Nephron progenitor cell (in vitro differentiated cells): ENCODE results near the gene LMF1.

Experiments
- DNase-seq: peaks from one replicate; pipeline ENCODE4 v3.0.0; 2021
- H3K27ac Mint-ChIP-seq: 2 replicates; pipeline ENCODE4 v1.8.0; 2021; ENCODE audit warnings: mild to moderate bottlenecking, moderate library complexity, mixed read lengths
- H3K27me3 Mint-ChIP-seq: 2 replicates; pipeline ENCODE4 v1.8.0; 2021; ENCODE audit warnings: mild to moderate bottlenecking, low read depth, mixed read lengths; ENCODE audit not compliant: poor library complexity
- H3K36me3 Mint-ChIP-seq: 2 replicates; pipeline ENCODE4 v1.8.0; 2021; ENCODE audit warnings: low read depth, mixed read lengths
- H3K4me1 Mint-ChIP-seq: 2 replicates; pipeline ENCODE4 v1.8.0; 2021; ENCODE audit warnings: mixed read lengths
- H3K4me3 Mint-ChIP-seq: 2 replicates; pipeline ENCODE4 v1.8.0; 2021; ENCODE audit warnings: mild to moderate bottlenecking, moderate library complexity, mixed read lengths
- H3K9me3 Mint-ChIP-seq: 2 replicates; pipeline ENCODE4 v1.8.0; 2021; ENCODE audit warnings: mild to moderate bottlenecking, moderate library complexity, mixed read lengths
- TF ChIP-seq, protein P1 (sequence below): fragments of 200-600 bp; sonication (generic); IDR thresholded peaks from 2 replicates; pipeline ENCODE4 v1.5.0; 2021; ENCODE audit warnings: antibody characterized with exemption

LMF1 gene

DNA sequence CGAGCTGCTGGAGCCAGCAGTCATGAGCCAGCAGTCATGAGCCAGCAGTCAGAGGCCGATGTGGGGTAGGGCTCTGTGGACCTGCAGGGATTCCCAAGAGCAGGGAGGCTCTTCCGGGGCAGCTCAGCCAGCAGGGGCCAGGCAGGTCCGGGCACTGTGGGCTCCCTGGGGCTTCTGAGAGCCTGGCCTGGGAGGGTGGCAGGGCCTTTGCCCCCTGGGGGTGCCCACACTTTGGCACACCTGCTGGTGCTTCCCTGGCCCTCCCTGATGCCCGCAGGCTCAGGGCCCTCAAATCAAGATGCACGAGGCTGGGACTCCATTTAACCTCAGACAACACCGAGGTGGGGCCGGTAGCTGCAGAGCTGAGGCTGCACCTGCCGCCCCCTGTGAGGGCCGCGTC, 28.9 kb upstream of the LMF1 start:
- TF ChIP-seq, protein P1, sequence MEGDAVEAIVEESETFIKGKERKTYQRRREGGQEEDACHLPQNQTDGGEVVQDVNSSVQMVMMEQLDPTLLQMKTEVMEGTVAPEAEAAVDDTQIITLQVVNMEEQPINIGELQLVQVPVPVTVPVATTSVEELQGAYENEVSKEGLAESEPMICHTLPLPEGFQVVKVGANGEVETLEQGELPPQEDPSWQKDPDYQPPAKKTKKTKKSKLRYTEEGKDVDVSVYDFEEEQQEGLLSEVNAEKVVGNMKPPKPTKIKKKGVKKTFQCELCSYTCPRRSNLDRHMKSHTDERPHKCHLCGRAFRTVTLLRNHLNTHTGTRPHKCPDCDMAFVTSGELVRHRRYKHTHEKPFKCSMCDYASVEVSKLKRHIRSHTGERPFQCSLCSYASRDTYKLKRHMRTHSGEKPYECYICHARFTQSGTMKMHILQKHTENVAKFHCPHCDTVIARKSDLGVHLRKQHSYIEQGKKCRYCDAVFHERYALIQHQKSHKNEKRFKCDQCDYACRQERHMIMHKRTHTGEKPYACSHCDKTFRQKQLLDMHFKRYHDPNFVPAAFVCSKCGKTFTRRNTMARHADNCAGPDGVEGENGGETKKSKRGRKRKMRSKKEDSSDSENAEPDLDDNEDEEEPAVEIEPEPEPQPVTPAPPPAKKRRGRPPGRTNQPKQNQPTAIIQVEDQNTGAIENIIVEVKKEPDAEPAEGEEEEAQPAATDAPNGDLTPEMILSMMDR, result no peak
- Mint-ChIP-seq H3K4me3 (no peak overlapping the region), H3K4me1 (peaks cover 32% of the 10 kb centered on the region), H3K27ac (no peak overlapping the region), H3K36me3 (no peaks in the 10 kb centered on the region), H3K27me3 (peaks cover 20% of the 10 kb centered on the region), H3K9me3 (no peaks in the 10 kb centered on the region)
- no peak for DNase-seq

DNA sequence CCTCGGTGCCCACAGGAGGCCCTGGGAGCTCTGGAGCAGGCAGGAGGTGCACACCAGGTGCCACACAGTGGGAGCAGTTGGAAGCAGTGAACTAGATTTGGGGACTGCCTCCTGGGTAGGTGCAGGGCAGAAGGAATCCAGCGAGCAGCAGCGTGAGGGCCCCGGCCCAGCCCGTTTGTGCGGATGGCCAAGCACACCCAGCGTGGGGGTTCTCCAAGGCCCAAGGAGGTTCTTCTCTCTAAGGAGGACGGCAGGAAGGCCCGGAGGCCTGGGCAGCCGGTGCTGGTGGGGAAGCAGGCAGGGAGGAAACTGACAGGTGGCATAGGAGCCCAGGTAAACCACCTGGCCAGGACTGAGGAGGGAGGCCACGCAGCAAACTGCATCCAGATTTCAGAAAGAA, 27.8 kb upstream of the LMF1 start:
- DNase-seq, result no peak
- Mint-ChIP-seq H3K27me3 (peaks cover 20% of the 10 kb centered on the region), H3K4me1 (peaks cover 32% of the 10 kb centered on the region), H3K27ac (no peak overlapping the region), H3K4me3 (no peak overlapping the region), H3K9me3 (no peaks in the 10 kb centered on the region), H3K36me3 (no peaks in the 10 kb centered on the region)
- TF ChIP-seq, protein P1, result no peak

DNA sequence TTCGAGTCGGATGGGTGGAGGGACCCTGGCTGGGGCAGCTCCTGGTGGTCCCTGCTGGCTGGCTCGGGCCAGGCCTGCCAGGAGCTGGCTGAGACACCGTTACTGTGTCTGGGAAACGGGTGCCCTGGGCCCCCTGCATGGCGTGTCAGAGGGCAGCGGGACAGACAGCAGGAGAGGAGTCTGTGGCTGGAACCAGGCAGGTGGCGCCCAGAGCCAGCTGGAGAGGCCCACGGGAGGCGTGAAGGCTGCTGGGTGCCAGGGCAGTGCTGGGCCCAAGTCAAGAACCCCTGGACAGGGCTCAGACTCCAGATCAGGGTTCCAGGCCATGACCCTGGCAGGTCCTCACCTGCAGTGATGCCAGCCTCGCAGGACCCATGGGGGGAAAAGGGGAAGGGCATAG, 27.4 kb upstream of the LMF1 start:
- peak overlapping the region; percentile 32 for H3K4me3 Mint-ChIP-seq

DNA sequence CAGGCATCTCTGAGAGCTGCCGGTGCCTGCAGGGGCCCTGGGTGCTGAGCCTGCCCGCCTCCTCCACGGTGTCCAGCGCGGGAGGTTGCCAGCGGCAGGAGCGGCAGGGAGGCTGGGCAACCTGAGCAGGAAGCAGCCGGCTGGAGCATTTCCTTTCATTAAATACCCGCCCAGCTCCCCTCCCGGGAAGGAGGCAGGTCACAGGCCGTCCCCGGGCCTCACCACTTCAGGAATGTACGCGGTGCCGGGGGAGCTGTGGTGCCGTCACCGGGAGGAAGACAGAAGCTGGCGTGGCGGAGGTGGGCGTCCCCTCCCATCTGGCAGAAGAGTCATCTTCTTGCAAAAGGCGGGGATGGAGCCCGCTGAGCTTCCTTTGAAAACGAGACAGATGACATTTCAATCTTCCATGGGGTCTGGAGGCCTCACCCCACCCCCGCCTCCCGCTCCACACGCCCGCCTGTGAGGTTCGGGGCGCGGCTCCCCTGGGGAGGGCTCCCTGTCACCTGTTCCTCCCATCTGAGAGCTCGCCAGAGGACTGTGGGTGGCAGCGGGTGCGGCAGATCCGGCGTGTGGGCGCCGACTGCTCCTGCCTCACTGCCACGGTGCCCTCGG, 26.8 kb upstream of the LMF1 start:
- peak; percentile 75 for DNase-seq
- peaks cover 32% of the 10 kb centered on the region for H3K4me1 Mint-ChIP-seq
- no peak overlapping the region for H3K27ac Mint-ChIP-seq
- H3K9me3 Mint-ChIP-seq, result no peaks in the 10 kb centered on the region
- H3K36me3 Mint-ChIP-seq, result no peaks in the 10 kb centered on the region
- peaks cover 20% of the 10 kb centered on the region for H3K27me3 Mint-ChIP-seq
- H3K4me3 Mint-ChIP-seq, result peak overlapping the region; percentile 32
- TF ChIP-seq, protein P1, result no peak

More for the DNA sequence above, 27.4 kb upstream of the LMF1 start:
- TF ChIP-seq, protein P1, result no peak
- DNase-seq, result no peak
- peaks cover 20% of the 10 kb centered on the region for H3K27me3 Mint-ChIP-seq
- no peak overlapping the region for H3K27ac Mint-ChIP-seq
- H3K36me3 Mint-ChIP-seq, result no peaks in the 10 kb centered on the region
- H3K4me1 Mint-ChIP-seq, result peaks cover 32% of the 10 kb centered on the region
- no peaks in the 10 kb centered on the region for H3K9me3 Mint-ChIP-seq

DNA sequence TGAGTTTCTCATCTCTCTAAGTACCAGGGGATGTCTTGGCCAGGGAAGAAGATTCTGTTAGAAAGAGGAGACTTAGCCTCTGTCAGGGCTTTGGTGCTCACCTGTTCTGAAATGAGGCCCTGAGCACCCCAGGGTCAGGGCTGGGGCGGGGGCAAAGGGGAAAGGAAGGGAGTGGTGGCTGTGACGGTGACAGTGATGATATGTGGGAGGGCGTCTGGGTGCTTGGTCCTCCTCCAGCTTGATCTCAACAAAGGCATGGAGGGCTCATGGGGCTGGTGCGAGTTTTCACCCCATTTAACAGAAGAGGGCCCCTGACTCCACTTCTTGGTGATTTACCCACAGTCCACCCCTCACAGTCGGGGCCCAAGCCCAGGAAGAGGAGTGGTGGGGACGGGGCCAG, 25.9 kb upstream of the LMF1 start:
- peaks cover 38% of the 10 kb centered on the region for H3K4me1 Mint-ChIP-seq
- TF ChIP-seq, protein P1, result no peak

DNA sequence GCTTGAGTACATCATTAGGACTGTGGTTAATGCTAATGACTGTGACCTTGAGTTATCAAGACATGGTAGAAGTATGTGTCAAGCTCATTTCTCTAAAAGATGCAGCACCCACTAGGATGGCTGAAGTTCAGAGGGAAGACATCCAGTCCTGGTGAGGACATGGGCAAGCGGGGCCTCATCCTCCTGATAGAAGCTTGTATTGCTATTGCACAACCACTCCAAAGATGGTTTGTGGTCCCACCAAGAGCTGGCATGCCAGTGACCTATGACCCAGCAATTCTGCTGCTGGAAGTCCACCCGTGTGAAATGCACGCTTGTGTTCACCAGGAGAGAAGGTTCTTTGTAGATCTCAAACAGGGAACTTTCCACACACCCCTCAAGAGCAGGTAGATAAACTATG, 25.0 kb upstream of the LMF1 start:
- H3K27ac Mint-ChIP-seq, result no peak overlapping the region
- H3K36me3 Mint-ChIP-seq, result no peaks in the 10 kb centered on the region
- peaks cover 16% of the 10 kb centered on the region for H3K27me3 Mint-ChIP-seq
- TF ChIP-seq, protein P1, result no peak
- no peaks in the 10 kb centered on the region for H3K9me3 Mint-ChIP-seq
- peak overlapping the region; percentile 65 for H3K4me3 Mint-ChIP-seq
- DNase-seq, result no peak
- H3K4me1 Mint-ChIP-seq, result peaks cover 38% of the 10 kb centered on the region

More for the DNA sequence above, 25.9 kb upstream of the LMF1 start:
- no peak for DNase-seq
- H3K36me3 Mint-ChIP-seq, result no peaks in the 10 kb centered on the region
- H3K27ac Mint-ChIP-seq, result no peak overlapping the region
- H3K9me3 Mint-ChIP-seq, result no peaks in the 10 kb centered on the region
- H3K4me3 Mint-ChIP-seq, result peak overlapping the region; percentile 65
- H3K27me3 Mint-ChIP-seq, result peaks cover 20% of the 10 kb centered on the region
